H1 (cell line): ENCODE measurements around the gene IRGC. TPM values are rescaled to one million over a fixed set of nuclear protein-coding genes. Genes with fewer than 3 reads are reported as not detected.
A peak's percentile ranks its signal among the peaks of the same experiment; 100 is the strongest.

Experiments used
- ASH2L ChIP-seq: fragments of 200-600, 300-600 bp; sonication (generic); IDR thresholded peaks from one replicate; pipeline ENCODE4 v1.7.1; 2017; ENCODE audit warnings: low read length
- ATF2 ChIP-seq: IDR thresholded peaks from 2 replicates; pipeline ENCODE4 v1.6.1; 2012; ENCODE audit warnings: low read length, inconsistent platforms
- CHD1 ChIP-seq: IDR thresholded peaks from 2 replicates; pipeline ENCODE4 v1.6.1; 2012; ENCODE audit warnings: low read depth, low read length, improper control_type of control experiment
- CTBP2 ChIP-seq: IDR thresholded peaks from 2 replicates; pipeline ENCODE4 v1.7.0; 2011; ENCODE audit warnings: borderline replicate concordance, mild to moderate bottlenecking, moderate library complexity, mixed read lengths, low read length; ENCODE audit not compliant: insufficient read depth, insufficient read length
- EZH2 ChIP-seq: fragments of 200-600 bp; sonication (generic); IDR thresholded peaks from 2 replicates; pipeline ENCODE4 v1.7.1; 2012; ENCODE audit warnings: low read depth, mild to moderate bottlenecking, moderate library complexity, low read length, inconsistent platforms; ENCODE audit not compliant: severe bottlenecking
- FOSL1 ChIP-seq: IDR thresholded peaks from 2 replicates; pipeline ENCODE4 v1.6.1; 2011; ENCODE audit warnings: mild to moderate bottlenecking, low read depth, low read length, moderate library complexity; ENCODE audit not compliant: insufficient read depth
- KDM4A ChIP-seq: IDR thresholded peaks from one replicate; pipeline ENCODE4 v1.7.1; 2012; ENCODE audit warnings: low read depth, mild to moderate bottlenecking, moderate library complexity, low read length, inconsistent platforms; ENCODE audit not compliant: severe bottlenecking
- MAFK ChIP-seq: IDR thresholded peaks from 2 replicates; pipeline ENCODE4 v1.6.1; 2012; ENCODE audit warnings: low read depth, mild to moderate bottlenecking, improper control_type of control experiment, low read length
- NRF1 ChIP-seq: IDR thresholded peaks from 2 replicates; pipeline ENCODE4 v1.6.1; 2011; ENCODE audit warnings: mild to moderate bottlenecking, low read depth, low read length, improper control_type of control experiment
- POLR2AphosphoS5 ChIP-seq: IDR thresholded peaks from 2 replicates; pipeline ENCODE4 v1.6.1; 2011; ENCODE audit warnings: low read depth, low read length
- RAD21 ChIP-seq, 2 experiments: IDR thresholded peaks in 1 of 2; conservative IDR thresholded peaks in 1 of 2; 2 replicates each; pipeline ENCODE4 v1.6.1; 2011; ENCODE audit warnings: low read depth in 2 of 2, low read length in 2 of 2, improper control_type of control experiment in 1 of 2, inconsistent platforms in 1 of 2, mild to moderate bottlenecking in 1 of 2, moderate library complexity in 1 of 2
- RBBP5 ChIP-seq: IDR thresholded peaks from 2 replicates; pipeline ENCODE4 v1.7.1; 2012; ENCODE audit warnings: low read depth, mild to moderate bottlenecking, inconsistent platforms, low read length, moderate library complexity, borderline replicate concordance
- SIN3A ChIP-seq, 2 experiments: IDR thresholded peaks in 1 of 2; conservative IDR thresholded peaks in 1 of 2; 2 replicates each; pipeline ENCODE4 v1.6.1; 2011 to 2012; ENCODE audit warnings: low read length in 2 of 2, improper control_type of control experiment in 1 of 2, low read depth in 1 of 2, mild to moderate bottlenecking in 1 of 2
- SP2 ChIP-seq: IDR thresholded peaks from 2 replicates; pipeline ENCODE4 v1.6.1; 2012; ENCODE audit warnings: mild to moderate bottlenecking, low read length, inconsistent platforms
- SP4 ChIP-seq: IDR thresholded peaks from 2 replicates; pipeline ENCODE4 v1.6.1; 2012; ENCODE audit warnings: low read length, inconsistent platforms
- TAF7 ChIP-seq: optimal IDR thresholded peaks from 2 replicates; pipeline ENCODE3; 2011; ENCODE audit warnings: low read depth, mild to moderate bottlenecking, inconsistent platforms, low read length, moderate library complexity, borderline replicate concordance
- polyA plus RNA-seq, 7 experiments: library from polyadenylated mRNA; depleted of rRNA in 3 of 7; stranded (reverse) in 5 of 7; unstranded in 2 of 7; fragments of >200 nt in 5 of 7; fragments of 200-250 nt in 2 of 7; gene quantifications; 1 replicate in 5 of 7; 2 replicates in 1 of 7; 4 replicates in 1 of 7; pipeline versions ENCODE4 v1.2.1 to v1.2.3, GENCODE V29; 2011 to 2013; ENCODE audit warnings: missing spikeins in 2 of 7, mixed read lengths in 2 of 7
- total RNA-seq: library from RNA; stranded (reverse); fragmentation: NEBNext Ultra II Directional; extraction: Animal tissue kit (Norgen Biotek cat#: 25700); gene quantifications from 2 replicates; pipeline ENCODE4 v1.2.1, GENCODE V29; 2021
- TF ChIP-seq, protein P1 (sequence below): IDR thresholded peaks from 2 replicates; pipeline ENCODE4 v1.6.1; 2012; ENCODE audit warnings: inconsistent platforms

Gene IRGC
- total and polyA plus RNA-seq, 2 of the 8 experiments (the other 6 are each of a cell fraction or from before 2014, with no cell fraction given) = not detected

- no peak for TF ChIP-seq FOSL1
- TF ChIP-seq RBBP5 = no peak
- no peak for TF ChIP-seq EZH2
- no peak; the same call in 1 of the 2 replicates for TF ChIP-seq POLR2AphosphoS5
- TF ChIP-seq, protein P1, sequence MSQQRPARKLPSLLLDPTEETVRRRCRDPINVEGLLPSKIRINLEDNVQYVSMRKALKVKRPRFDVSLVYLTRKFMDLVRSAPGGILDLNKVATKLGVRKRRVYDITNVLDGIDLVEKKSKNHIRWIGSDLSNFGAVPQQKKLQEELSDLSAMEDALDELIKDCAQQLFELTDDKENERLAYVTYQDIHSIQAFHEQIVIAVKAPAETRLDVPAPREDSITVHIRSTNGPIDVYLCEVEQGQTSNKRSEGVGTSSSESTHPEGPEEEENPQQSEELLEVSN = peak; percentile 96
- no peak for TF ChIP-seq SP2
- 0 out of 2 replicates have a peak, but pooled peaks have one; percentile 13 for TF ChIP-seq ATF2
- TF ChIP-seq NRF1 = no peak; the same call in 1 of the 2 replicates
- peak; percentile 44 for TF ChIP-seq KDM4A
- peak; percentile 13 for TF ChIP-seq ASH2L
- no peak for TF ChIP-seq CTBP2
- TF ChIP-seq CHD1 = no peak
- no peak for TF ChIP-seq SP4
- TF ChIP-seq RAD21 (IDR thresholded peaks at IDR 0.05 in 1 of 2, conservative IDR thresholded peaks at IDR 0.05 in 1 of 2; ENCODE audit: low read depth in 2 of 2, low read length in 2 of 2) = no peak
- TF ChIP-seq MAFK = no peak
- TF ChIP-seq TAF7 = no peak
- peak in 1 of 2 experiments; percentile 19; a peak in 1 of 4 replicates for TF ChIP-seq SIN3A (conservative IDR thresholded peaks at IDR 0.05 in 1 of 2, IDR thresholded peaks at IDR 0.05 in 1 of 2; ENCODE audit: low read depth in 1 of 2, low read length in 2 of 2)
Measured at GRCh38 chr19:43755256-43755801, 39.5 kb downstream of the IRGC start (continued).
